ENCODE results near the gene MSRB3. TPM values are rescaled to one million over a fixed set of nuclear protein-coding genes. Genes with fewer than 3 reads are reported as not detected.

The MSRB3 gene
- total and polyA plus RNA-seq, 2 donors (not counting 1 experiment from before 2014, with no cell fraction given), result 46.9 to 105 TPM

- TF ChIP-seq EZH2 (IDR thresholded peaks at IDR 0.05; ENCODE audit: low read length, missing control alignments) (no peak), CTCF (conservative IDR thresholded peaks at IDR 0.05 in 1 of 2, IDR thresholded peaks at IDR 0.05 in 1 of 2; ENCODE audit: low read depth in 1 of 2, low read length in 2 of 2) (no peak)
Measured at GRCh38 chr12:65463611-65464010, 185.1 kb downstream of the MSRB3 start.

DNA sequence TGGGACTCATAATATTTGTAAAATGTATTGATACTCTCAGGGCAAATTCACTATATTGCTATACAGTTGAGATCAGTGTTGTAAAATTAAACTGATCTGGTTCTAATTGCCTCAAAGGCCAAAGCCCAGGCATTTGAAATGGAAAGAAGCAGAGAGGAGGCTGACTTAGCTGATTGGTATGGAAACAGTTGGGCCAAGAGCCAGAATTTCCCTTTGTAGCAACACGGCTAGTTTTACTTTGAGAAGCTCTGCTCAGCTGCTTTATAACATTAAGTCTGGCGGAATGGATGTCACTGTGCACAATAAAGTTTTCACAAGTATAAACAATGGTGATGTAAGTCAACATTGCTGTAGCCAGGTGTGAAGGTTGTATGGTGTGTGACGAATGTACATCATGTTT, 186.4 kb downstream of the MSRB3 start:
- peaks cover 5% of the 10 kb centered on the region for H3K4me1 ChIP-seq (ENCODE audit: control insufficient read depth, extremely low read depth, insufficient read depth, low read length)
- no peak overlapping the region for H3K9ac ChIP-seq (ENCODE audit: insufficient read depth, low read length)
- no peaks in the 10 kb centered on the region for H4K20me1 ChIP-seq (ENCODE audit: control insufficient read depth, extremely low read depth, insufficient read depth, low read length)
- no peaks in the 10 kb centered on the region for H3K27me3 ChIP-seq (ENCODE audit: control insufficient read depth, insufficient read depth, low read length)
- H3K9me3 ChIP-seq (ENCODE audit: control insufficient read depth, insufficient read depth, low read depth, low read length), result no peaks in the 10 kb centered on the region
- TF ChIP-seq CTCF (conservative IDR thresholded peaks at IDR 0.05 in 1 of 2, IDR thresholded peaks at IDR 0.05 in 1 of 2; ENCODE audit: low read depth in 1 of 2, low read length in 2 of 2) (no peak), EZH2 (IDR thresholded peaks at IDR 0.05; ENCODE audit: low read length, missing control alignments) (no peak)
- no peak overlapping the region for H2AFZ ChIP-seq (ENCODE audit: low read length)
- H3K79me2 ChIP-seq (ENCODE audit: control insufficient read depth, insufficient read depth, low read length), result no peaks in the 10 kb centered on the region
- H3K27ac ChIP-seq (ENCODE audit: insufficient read depth, low read length), result no peak overlapping the region
- peak; percentile 92 to 94 for DNase-seq (ENCODE audit: low read depth in 2 of 2)
- no peak overlapping the region for H3K4me3 ChIP-seq (replicated peaks in 1 of 4; ENCODE audit: control extremely low read depth in 1 of 4, insufficient read depth in 1 of 4, low read depth in 3 of 4, low read length in 4 of 4)
- H3K4me2 ChIP-seq (ENCODE audit: extremely low read depth, insufficient read depth, low read length), result peak overlapping the region; percentile 21
- H3K36me3 ChIP-seq (ENCODE audit: control insufficient read depth, insufficient read depth, low read length), result no peaks in the 10 kb centered on the region

More at GRCh38 chr12:65463611-65464010, 185.1 kb downstream of the MSRB3 start:
- no peak for DNase-seq (ENCODE audit: low read depth in 2 of 2)
- H3K36me3 ChIP-seq (ENCODE audit: control insufficient read depth, insufficient read depth, low read length), result no peaks in the 10 kb centered on the region
- no peak overlapping the region for H2AFZ ChIP-seq (ENCODE audit: low read length)
- H3K4me2 ChIP-seq (ENCODE audit: extremely low read depth, insufficient read depth, low read length), result no peak overlapping the region
- no peak overlapping the region for H3K4me3 ChIP-seq (replicated peaks in 1 of 4; ENCODE audit: control extremely low read depth in 1 of 4, insufficient read depth in 1 of 4, low read depth in 3 of 4, low read length in 4 of 4)
- no peaks in the 10 kb centered on the region for H4K20me1 ChIP-seq (ENCODE audit: control insufficient read depth, extremely low read depth, insufficient read depth, low read length)
- H3K4me1 ChIP-seq (ENCODE audit: control insufficient read depth, extremely low read depth, insufficient read depth, low read length), result peaks cover 5% of the 10 kb centered on the region
- no peak overlapping the region for H3K9ac ChIP-seq (ENCODE audit: insufficient read depth, low read length)
- H3K9me3 ChIP-seq (ENCODE audit: control insufficient read depth, insufficient read depth, low read depth, low read length), result no peaks in the 10 kb centered on the region
- H3K27ac ChIP-seq (ENCODE audit: insufficient read depth, low read length), result no peak overlapping the region
- no peaks in the 10 kb centered on the region for H3K27me3 ChIP-seq (ENCODE audit: control insufficient read depth, insufficient read depth, low read length)
- H3K79me2 ChIP-seq (ENCODE audit: control insufficient read depth, insufficient read depth, low read length), result no peaks in the 10 kb centered on the region

GRCh38 chr12:65465766-65466547, 187.5 kb downstream of the MSRB3 start:
- Histone ChIP-seq H3K4me1 (ENCODE audit: control insufficient read depth, extremely low read depth, insufficient read depth, low read length) (peaks cover 5% of the 10 kb centered on the region), H3K79me2 (ENCODE audit: control insufficient read depth, insufficient read depth, low read length) (no peaks in the 10 kb centered on the region), H3K27me3 (ENCODE audit: control insufficient read depth, insufficient read depth, low read length) (no peaks in the 10 kb centered on the region), H4K20me1 (ENCODE audit: control insufficient read depth, extremely low read depth, insufficient read depth, low read length) (no peaks in the 10 kb centered on the region), H3K36me3 (ENCODE audit: control insufficient read depth, insufficient read depth, low read length) (no peaks in the 10 kb centered on the region), H3K4me2 (ENCODE audit: extremely low read depth, insufficient read depth, low read length) (no peak overlapping the region), H3K4me3 (replicated peaks in 1 of 4; ENCODE audit: control extremely low read depth in 1 of 4, insufficient read depth in 1 of 4, low read depth in 3 of 4, low read length in 4 of 4) (no peak overlapping the region), H2AFZ (ENCODE audit: low read length) (no peak overlapping the region), H3K27ac (ENCODE audit: insufficient read depth, low read length) (no peak overlapping the region), H3K9me3 (ENCODE audit: control insufficient read depth, insufficient read depth, low read depth, low read length) (no peaks in the 10 kb centered on the region), H3K9ac (ENCODE audit: insufficient read depth, low read length) (no peak overlapping the region)
- no peak for DNase-seq (ENCODE audit: low read depth in 2 of 2)
- TF ChIP-seq CTCF (conservative IDR thresholded peaks at IDR 0.05 in 1 of 2, IDR thresholded peaks at IDR 0.05 in 1 of 2; ENCODE audit: low read depth in 1 of 2, low read length in 2 of 2) (no peak), EZH2 (IDR thresholded peaks at IDR 0.05; ENCODE audit: low read length, missing control alignments) (no peak)
